Body of pancreas (tissue), 4 donors: ENCODE data around the gene ROPN1. TPM values are rescaled to one million over a fixed set of nuclear protein-coding genes. Genes with fewer than 3 reads are reported as not detected.

Experiments
- ATAC-seq: fragments of 150-250 bp; one replicate; pipeline ENCODE4 v1.9.1; 2016
- DNase-seq, 4 donors: peaks; one replicate each; pipeline ENCODE4 v3.0.0-alpha.2; 2019
- H3K27ac ChIP-seq, 4 donors: fragments of 200-600 bp; sonication (generic); 1 replicate in 3 of 4; 2 replicates in 1 of 4; pipeline versions ENCODE4 v1.5.1 to v1.6.1; 2016 to 2019; ENCODE audit warnings: mild to moderate bottlenecking in 1 of 4, mixed read lengths in 1 of 4, moderate library complexity in 1 of 4
- H3K27me3 ChIP-seq, 2 donors: fragments of 200-600 bp; sonication (generic); one replicate each; pipeline ENCODE4 v1.6.0; 2016; ENCODE audit warnings: mild to moderate bottlenecking in 1 of 2
- H3K36me3 ChIP-seq, 2 donors: fragments of 200-600 bp; sonication (generic); replicated peaks in 1 of 2; 2 replicates each; pipeline ENCODE4 v1.5.1; 2016; ENCODE audit warnings: low read depth in 2 of 2; ENCODE audit not compliant: insufficient read depth in 1 of 2
- H3K4me1 ChIP-seq: fragments of 200-600 bp; sonication (generic); one replicate; pipeline ENCODE4 v1.6.0; 2016
- H3K4me3 ChIP-seq, 2 donors: fragments of 200-600 bp; sonication (generic); 1 replicate in 1 of 2; 2 replicates in 1 of 2; pipeline ENCODE4 v1.5.1; 2016 to 2019
- H3K9me3 ChIP-seq, 3 donors: fragments of 200-600 bp; sonication (generic); 1 replicate in 2 of 3; 2 replicates in 1 of 3; pipeline ENCODE4 v1.5.1; 2016
- POLR2A ChIP-seq, 3 donors: fragments of 450-650 bp; IDR thresholded peaks; one replicate each; pipeline ENCODE4 v1.6.1; 2016; ENCODE audit warnings: antibody characterized with exemption in 3 of 3, mild to moderate bottlenecking in 2 of 3
- WGBS, 2 donors: methylation state at CpG; one replicate each; pipeline ENCODE4 v1.1.5; 2017; 5-methylcytosine and 5-hydroxymethylcytosine counted together
- intact Hi-C: fragments of 100-400 bp; cut with DNase I; formaldehyde crosslinking; loops from one replicate; pipeline ENCODE4 v1.15.1; 2023
- total RNA-seq, 2 donors: library from RNA; depleted of rRNA; stranded (reverse); fragments of >200 nt; gene quantifications; one replicate each; pipeline ENCODE4 v1.1.0, GENCODE V29; 2016
- TF ChIP-seq, protein P1 (sequence below), 7 experiments: fragments of 450-650 bp in 4 of 7; fragments of 200-600 bp in 3 of 7; sonication (generic) in 3 of 7; IDR thresholded peaks; one replicate each; pipeline ENCODE4 v1.5.1; 2016 to 2019; ENCODE audit warnings: antibody characterized with exemption in 7 of 7

ROPN1 gene
- total RNA-seq, 2 donors from 2014 or later: not detected

DNA sequence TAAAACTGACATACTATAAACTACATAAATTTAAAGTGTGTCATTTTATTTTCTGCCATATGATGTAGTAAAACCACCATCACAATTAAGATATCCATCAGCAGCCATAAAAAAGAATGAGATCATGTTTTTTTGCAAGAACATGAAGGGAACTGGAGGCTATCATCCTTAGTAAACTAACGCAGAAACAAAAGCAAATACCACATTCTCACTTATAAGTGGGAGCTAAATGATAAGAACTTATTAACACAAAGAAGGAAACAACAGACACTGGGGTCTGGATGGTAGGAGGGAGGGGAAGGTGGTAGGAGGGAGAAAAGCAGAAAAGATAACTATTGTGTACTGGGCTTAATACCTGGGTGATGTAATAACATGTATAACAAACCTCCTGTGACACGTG lies 55.5 kb downstream of the ROPN1 start:
- Histone ChIP-seq H3K27ac (no peak overlapping the region), H3K9me3 (no peaks in the 10 kb centered on the region), H3K36me3 (no peaks in the 10 kb centered on the region), H3K4me3 (no peak overlapping the region), H3K27me3 (no peaks in the 10 kb centered on the region), H3K4me1 (no peaks in the 10 kb centered on the region)
- TF ChIP-seq, protein P1, sequence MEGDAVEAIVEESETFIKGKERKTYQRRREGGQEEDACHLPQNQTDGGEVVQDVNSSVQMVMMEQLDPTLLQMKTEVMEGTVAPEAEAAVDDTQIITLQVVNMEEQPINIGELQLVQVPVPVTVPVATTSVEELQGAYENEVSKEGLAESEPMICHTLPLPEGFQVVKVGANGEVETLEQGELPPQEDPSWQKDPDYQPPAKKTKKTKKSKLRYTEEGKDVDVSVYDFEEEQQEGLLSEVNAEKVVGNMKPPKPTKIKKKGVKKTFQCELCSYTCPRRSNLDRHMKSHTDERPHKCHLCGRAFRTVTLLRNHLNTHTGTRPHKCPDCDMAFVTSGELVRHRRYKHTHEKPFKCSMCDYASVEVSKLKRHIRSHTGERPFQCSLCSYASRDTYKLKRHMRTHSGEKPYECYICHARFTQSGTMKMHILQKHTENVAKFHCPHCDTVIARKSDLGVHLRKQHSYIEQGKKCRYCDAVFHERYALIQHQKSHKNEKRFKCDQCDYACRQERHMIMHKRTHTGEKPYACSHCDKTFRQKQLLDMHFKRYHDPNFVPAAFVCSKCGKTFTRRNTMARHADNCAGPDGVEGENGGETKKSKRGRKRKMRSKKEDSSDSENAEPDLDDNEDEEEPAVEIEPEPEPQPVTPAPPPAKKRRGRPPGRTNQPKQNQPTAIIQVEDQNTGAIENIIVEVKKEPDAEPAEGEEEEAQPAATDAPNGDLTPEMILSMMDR (IDR thresholded peaks at IDR 0.05): no peak
- TF ChIP-seq POLR2A (IDR thresholded peaks at IDR 0.05): no peak
- DNase-seq: no peak
- 62 to 87% methylated on average over 2 of the region's 2 CpGs for WGBS, 2 donors
- no peak for ATAC-seq
- intact Hi-C loops: no loop called here

DNA sequence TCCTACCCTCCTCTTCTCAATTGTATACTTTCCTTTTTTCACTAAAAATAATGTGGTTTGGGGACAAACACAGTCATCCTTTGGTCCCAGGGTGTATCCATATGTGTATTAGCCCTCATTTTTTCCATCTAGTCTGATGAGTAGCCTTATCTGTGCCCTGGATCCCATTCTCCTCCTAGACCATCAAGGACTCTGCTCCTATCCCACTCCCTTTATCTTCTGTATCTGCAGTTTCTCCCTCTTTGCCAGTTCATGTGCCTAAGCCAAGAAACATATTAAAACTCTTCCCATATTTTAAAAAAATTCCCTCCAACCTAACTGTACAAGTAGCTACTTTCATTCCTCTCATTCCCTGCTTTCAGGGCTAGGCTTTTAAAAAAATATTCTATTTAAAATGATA lies 56.1 kb downstream of the ROPN1 start:
- TF ChIP-seq POLR2A (IDR thresholded peaks at IDR 0.05): no peak
- TF ChIP-seq, protein P1 (IDR thresholded peaks at IDR 0.05): no peak
- Histone ChIP-seq H3K4me1 (no peaks in the 10 kb centered on the region), H3K27me3 (no peaks in the 10 kb centered on the region), H3K27ac (no peak overlapping the region), H3K4me3 (no peak overlapping the region), H3K9me3 (no peaks in the 10 kb centered on the region), H3K36me3 (no peaks in the 10 kb centered on the region)
- ATAC-seq (no peak), DNase-seq (no peak)
- intact Hi-C loops: no loop called here

DNA sequence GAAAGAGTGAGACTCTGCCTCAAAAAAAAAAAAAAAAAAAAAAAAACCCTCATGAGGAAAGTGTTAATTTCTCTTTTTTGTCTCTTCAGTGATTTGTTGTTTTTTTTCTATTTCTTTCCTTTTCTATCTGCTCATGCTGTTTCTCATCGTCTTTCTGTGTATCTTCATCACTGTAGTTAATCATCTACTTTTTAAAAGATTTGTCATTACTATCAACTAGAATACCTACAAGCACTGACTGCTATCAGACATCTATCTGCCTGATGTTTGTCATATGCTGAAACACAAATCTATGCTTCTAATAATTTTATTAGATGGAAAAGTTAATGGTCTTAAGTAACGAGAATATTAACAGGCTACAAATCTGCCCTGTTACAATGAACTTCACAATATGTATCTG lies 57.7 kb downstream of the ROPN1 start:
- H3K9me3 ChIP-seq: no peaks in the 10 kb centered on the region
- DNase-seq (no peak), ATAC-seq (no peak)
- no peak overlapping the region for H3K4me3 ChIP-seq
- H3K27ac ChIP-seq: no peak overlapping the region
- WGBS, 2 donors: 53 to 59% methylated on average over 2 of the region's 2 CpGs
- no peaks in the 10 kb centered on the region for H3K4me1 ChIP-seq
- H3K36me3 ChIP-seq: no peaks in the 10 kb centered on the region
- TF ChIP-seq, protein P1 (IDR thresholded peaks at IDR 0.05): no peak
- no peak for TF ChIP-seq POLR2A (IDR thresholded peaks at IDR 0.05)
- intact Hi-C loops: no loop called here
- no peaks in the 10 kb centered on the region for H3K27me3 ChIP-seq

DNA sequence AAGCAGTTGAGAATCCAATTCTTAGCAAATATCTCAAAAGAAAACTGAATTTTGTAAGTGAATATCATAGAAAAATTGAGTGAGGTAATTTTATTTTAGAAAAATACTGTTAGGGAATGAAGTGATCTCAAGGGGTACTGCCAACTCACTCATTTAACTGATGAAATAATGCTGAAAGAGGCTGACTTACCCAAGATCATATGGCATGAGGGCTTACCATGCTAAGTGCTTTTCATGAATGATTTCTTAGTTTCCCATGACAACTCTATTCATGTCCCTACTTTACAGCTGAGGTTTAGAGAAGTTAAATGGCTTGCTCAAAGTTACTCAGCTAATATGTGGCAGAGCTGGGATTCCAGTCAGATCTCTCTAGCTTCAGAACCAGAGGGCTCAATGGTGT lies 61.5 kb downstream of the ROPN1 start:
- H3K9me3 ChIP-seq: no peaks in the 10 kb centered on the region
- no peak overlapping the region for H3K4me3 ChIP-seq
- no peak for ATAC-seq
- no peak overlapping the region for H3K27ac ChIP-seq
- H3K27me3 ChIP-seq: no peaks in the 10 kb centered on the region
- no peaks in the 10 kb centered on the region for H3K4me1 ChIP-seq
- no peak for TF ChIP-seq POLR2A (IDR thresholded peaks at IDR 0.05)
- TF ChIP-seq, protein P1 (IDR thresholded peaks at IDR 0.05): no peak
- H3K36me3 ChIP-seq: peaks cover 0 to 1% of the 10 kb centered on the region in 2 donors
- no peak for DNase-seq
- intact Hi-C loops: no loop called here

DNA sequence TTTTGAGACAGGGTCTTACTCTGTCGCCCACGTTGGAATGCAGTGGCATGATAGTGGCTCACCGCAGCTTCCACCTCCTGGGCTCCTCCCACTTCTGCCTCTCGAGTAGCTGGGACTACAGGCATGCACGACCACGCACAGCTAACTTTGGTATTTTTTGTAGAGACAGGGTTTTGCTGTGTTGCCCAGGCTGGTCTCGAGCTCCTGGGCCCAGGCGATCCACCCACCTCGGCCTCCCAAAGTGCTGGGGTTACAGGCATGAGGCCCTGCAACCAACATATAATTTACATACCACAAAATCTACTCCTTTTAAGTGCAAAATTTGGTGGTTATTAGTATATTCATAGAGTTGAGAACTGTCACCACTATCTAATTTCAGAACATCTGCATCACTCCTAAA lies 62.6 kb downstream of the ROPN1 start:
- Histone ChIP-seq H3K27ac (no peak overlapping the region), H3K9me3 (no peaks in the 10 kb centered on the region), H3K27me3 (no peaks in the 10 kb centered on the region), H3K36me3 (peaks cover 0 to 1% of the 10 kb centered on the region in 2 donors), H3K4me3 (no peak overlapping the region), H3K4me1 (no peaks in the 10 kb centered on the region)
- intact Hi-C loops: no loop called here
- WGBS, 2 donors: 93 to 98% methylated on average over 9 of the region's 9 CpGs
- no peak for ATAC-seq
- no peak for DNase-seq
- no peak for TF ChIP-seq POLR2A (IDR thresholded peaks at IDR 0.05)
- TF ChIP-seq, protein P1 (IDR thresholded peaks at IDR 0.05): no peak
